Measurements from ENCODE around the gene TRABD2B.

Gene TRABD2B

GRCh38 chr1:47769295-47769694 lies 227.9 kb downstream of the TRABD2B start:
- DNase-seq, result no peak

GRCh38 chr1:47767741-47768100 lies 229.5 kb downstream of the TRABD2B start:
- no peak for DNase-seq

GRCh38 chr1:47766832-47767740 lies 230.1 kb downstream of the TRABD2B start:
- no peak for DNase-seq

DNA sequence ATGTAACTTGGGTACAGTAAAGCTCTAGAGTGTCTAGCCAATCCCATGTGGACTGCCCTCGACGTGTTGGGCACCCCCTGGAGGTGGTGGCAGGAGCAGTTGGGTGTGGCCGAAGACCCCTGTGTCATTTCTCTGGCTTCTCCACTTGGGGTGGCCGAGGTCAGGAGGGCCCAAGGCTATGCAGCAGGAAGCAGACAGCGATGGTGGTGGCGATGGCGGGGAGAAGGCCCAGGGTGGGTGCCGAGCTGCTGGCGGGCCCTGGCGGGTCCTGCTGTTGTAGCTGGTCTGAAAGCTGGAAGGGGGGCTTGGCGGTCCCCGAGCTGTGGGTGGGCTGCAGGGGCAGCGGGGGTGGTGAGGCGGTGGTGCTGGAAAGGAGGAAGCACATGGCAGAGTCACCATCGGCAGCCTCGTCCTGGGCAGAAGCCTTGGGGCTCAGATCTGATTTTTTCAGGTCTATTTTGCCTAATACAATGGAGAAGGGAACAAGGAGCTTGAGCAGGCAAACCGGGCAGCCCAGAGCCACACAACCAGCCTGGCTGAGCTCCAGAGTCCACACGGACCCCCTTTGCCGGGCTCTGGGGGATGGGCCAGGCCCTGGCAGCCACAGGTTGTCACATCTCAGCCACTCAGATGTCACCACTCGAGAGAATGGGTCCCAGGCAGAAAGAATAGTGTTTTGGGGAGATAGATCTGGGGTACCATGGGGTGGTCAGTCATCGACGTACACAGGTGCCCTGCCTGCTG lies 231.3 kb downstream of the TRABD2B start:
- DNase-seq, result no peak

DNA sequence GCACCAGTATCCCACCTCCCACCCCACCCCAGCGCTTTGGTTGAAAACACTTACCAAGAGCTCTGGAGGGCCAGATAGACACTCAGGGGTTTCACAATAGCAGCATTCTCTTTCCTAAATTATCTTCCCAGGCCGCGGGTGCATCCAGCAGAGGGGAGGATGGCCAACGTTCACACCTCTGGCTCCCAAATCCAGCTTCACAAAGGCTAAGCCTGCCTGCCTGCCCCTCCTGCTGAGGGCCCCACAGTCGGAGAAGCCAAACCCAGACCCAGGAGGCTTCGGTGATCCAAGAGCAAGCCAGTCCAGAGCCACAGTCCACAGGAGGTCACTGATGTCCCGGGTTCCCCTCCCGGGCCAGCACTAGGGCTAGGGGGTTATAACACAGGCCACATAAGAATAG lies 231.9 kb downstream of the TRABD2B start:
- DNase-seq, result no peak

DNA sequence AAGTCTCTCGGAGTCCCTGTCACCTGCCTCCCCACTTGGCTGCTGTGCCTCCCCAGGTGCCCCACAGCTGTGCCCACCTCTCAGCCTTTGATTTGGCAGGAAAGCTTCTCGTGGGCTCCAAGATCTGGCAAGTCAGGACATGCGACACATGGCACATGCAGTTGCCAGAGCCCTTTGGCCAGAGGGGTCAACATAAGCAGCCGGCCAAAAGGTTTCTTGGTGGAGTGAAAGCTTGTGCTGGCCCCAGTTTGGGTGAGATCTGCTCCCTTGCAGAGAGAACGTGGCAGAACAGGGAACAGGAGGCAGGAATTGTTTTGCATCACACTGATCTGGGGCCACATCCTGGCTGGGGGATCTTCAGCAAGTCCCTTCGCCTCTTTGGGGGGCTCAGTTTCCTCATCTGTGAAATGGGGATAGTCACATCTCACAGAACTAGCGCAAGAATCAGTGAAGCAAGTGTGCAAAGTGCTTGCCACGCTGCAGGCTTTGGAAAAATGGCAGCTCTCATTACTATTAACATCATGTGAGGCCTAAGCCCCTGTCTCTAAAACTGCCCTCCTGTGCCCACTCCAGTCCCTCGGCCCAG lies 232.6 kb downstream of the TRABD2B start:
- DNase-seq, result no peak

DNA sequence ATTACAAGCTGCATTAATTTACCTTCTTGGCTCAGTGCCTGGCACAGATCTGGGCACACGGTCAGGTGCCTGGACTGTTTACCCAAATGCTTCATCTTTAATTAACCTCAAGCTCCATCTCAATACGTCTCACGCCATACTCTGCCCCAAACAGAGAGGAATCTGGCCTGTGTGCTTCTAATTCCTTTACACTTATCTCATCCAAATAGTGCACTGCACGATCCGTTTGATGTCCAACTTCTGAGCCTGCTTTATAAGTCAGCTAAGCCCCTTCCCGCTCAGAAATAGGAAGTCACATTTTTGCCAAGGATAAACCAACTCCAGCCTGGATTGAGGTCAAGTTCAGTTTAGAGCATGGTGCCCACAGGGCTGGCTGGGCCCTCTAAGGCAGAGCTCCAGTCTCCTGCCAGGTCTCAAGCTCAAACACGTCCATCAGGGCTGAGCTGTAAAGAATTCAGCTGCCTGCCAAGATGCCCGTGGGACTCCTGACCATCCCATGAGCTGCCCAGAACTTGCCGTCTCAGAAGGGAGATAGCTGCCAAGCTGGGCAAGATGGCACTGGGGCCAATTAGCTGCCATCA lies 233.5 kb downstream of the TRABD2B start:
- no peak for DNase-seq

GRCh38 chr1:47761974-47762373 lies 235.2 kb downstream of the TRABD2B start:
- DNase-seq, result no peak

DNA sequence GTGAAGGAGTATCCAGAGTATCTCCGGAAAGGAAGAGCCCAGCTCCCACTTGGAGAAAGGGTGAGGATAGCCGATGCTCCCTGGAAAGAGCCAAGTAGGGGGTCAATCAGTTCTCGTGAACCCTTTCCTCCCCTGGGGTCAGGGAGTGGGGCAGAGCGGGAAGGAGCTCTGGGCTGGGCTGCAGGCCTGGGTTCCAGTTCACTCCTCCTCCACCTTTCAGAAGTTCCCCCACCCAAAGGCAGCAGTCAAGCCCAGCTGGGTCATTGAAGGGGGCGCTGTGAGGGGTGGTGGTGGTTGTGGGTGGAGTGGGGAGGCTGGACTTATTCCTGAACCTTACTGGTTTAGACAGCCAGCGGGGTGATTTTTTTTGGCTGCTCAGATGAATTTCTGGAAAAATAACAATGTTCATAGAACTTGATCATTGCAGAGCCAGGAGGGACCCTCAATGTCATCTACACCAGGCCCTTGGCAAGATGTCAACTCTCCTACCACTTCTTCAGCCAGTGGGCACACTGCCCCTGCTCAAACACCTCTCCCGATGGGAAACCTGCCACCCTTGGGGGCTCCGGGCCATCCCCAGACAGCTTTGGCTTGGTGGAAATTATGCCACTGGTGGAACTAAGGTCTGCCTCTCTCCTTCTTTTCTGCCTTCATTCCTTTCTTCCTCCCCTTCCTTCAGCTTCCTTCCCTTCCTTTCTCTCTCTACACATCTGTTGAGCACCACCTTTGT lies 235.8 kb downstream of the TRABD2B start:
- DNase-seq, result no peak

DNA sequence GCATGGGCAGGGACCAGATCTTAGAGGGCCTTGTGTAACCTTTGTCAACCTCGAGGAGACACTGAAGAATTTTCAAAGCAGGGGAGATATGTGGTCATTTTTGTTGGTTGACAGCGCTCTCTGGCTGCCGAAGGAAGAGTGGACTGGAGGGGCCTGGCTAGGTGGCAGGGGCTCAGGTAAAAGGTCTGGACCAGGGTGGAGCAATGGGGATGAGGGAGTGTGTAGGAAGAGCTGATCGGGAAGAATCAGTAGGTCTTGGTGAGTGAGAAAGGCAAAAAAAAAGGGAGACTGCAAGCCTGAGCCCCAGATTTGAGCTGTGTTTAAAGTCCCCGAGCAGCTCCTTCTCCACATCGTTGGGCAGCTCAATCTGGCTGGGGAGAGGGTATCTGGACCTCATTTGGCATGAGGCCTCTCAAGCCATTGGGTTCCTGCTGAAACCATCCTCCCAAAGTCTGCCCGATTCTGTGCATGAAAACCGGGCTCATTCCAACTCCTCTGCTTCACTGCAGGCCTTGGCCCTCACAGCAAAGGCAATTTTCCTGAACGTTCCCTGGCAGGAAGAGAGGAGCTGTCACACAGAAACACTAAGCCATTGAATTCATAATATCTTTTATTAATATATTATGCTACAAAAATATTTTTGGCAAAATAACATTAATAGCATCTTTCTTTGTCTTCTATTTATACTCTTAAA lies 237.1 kb downstream of the TRABD2B start:
- no peak for DNase-seq

GRCh38 chr1:47759251-47759935 lies 237.8 kb downstream of the TRABD2B start:
- no peak for DNase-seq

GRCh38 chr1:47758341-47759250 lies 238.6 kb downstream of the TRABD2B start:
- DNase-seq, result no peak

DNA sequence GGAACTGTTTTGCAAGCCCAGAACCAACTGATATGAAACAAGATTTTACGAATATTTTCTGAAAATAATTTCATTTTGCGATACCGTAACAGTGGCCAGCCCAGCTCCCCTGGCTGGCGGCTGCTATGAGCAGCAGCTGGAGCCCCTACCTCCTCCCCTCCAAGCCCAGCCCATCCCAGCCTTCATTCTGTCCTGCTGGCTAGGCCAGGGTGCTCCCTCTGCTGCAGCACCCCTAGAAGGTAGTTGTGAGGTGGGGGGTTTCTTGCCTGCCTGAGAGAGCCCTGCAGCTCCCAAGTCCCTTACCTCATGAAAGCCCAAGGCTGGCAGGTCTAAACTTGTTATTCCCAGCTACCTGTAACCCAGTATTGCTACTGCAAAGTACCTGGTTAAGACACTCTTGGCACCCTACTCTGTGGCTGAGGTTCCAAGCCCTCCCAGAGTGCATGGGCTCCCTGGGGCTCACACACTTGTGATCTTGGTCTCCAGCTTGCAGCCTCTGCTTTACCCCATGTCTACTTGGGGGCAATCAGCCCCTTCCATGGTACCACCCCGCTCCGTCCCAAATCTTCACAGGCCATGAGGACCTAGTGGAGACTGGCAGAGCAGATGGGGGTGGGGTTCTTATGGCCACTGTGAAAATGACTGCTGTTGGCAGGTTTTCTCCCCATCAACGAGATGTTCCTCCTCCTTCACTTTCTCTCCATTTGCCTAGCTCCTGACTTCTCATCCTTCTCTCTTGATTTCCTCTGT lies 239.8 kb downstream of the TRABD2B start:
- no peak for DNase-seq

GRCh38 chr1:47756411-47756810 lies 240.8 kb downstream of the TRABD2B start:
- no peak for DNase-seq

- no peak for DNase-seq
Measured at GRCh38 chr1:47756006-47756405, 241.2 kb downstream of the TRABD2B start.

- peak; percentile 58 for DNase-seq
Measured at GRCh38 chr1:47755101-47755990, 241.8 kb downstream of the TRABD2B start.

DNA sequence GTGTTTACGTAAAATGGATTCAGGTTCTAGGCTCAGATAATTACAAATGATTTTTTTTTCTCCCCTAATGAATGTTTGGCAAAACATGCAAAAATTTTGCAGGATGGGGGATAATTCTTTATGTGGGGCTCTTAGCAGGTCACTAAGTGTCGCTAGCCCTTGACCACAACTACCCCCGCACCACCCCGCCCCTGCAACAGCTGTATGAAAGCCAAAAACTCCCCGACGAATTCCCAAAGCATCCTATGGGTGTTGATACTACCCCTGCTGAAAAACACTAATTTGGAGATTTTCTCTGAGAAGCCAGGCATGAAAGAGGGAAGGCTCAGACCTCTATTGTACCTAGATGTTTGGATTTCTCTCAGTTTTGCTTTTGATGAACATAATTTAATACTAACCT lies 243.0 kb downstream of the TRABD2B start:
- no peak for DNase-seq

DNA sequence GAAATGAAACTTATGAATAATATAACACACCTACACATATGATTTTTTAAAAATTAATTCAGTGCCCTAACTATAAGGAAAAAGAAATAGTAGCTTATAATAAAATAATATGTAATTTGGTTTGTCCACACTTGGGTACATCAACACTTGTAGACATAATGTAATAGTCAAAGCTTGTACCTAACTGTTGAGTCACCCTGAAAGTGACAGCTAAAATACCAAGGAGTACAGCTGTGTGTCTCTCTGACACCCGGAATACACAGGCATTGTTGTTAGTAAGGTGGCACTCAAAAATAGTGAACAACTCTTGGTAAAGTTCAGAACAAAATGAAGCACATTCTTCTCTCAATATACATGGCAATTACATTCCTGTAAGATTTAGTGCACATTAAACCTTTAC lies 243.4 kb downstream of the TRABD2B start:
- no peak for DNase-seq

GRCh38 chr1:47752559-47752958 lies 244.6 kb downstream of the TRABD2B start:
- DNase-seq, result no peak
